ENCODE data around the gene SLC23A3.

The SLC23A3 gene

GRCh38 chr2:219178377-219179175 is 8.7 kb upstream of the SLC23A3 start:
- H3K27me3 ChIP-seq (ENCODE audit: control insufficient read depth, insufficient read depth, low read length): no peaks in the 10 kb centered on the region
- H3K9ac ChIP-seq (ENCODE audit: low read length): peak overlapping the region; percentile 94
- peak overlapping the region; percentile 6 for H3K4me3 ChIP-seq (ENCODE audit: low read length)
- H3K9me3 ChIP-seq (ENCODE audit: control insufficient read depth, low read length): no peaks in the 10 kb centered on the region
- peaks cover 24% of the 10 kb centered on the region for H3K4me1 ChIP-seq (ENCODE audit: control insufficient read depth, insufficient read depth, low read length)
- H3K36me3 ChIP-seq (ENCODE audit: control insufficient read depth, insufficient read depth, low read length): peaks cover 25% of the 10 kb centered on the region

- H3K4me3 ChIP-seq (ENCODE audit: low read length): peak within 1 kb of the TSS; percentile 31
- no peaks in the 10 kb centered on the region for H3K9me3 ChIP-seq (ENCODE audit: control insufficient read depth, low read length)
- H3K9ac ChIP-seq (ENCODE audit: low read length): peak within 1 kb of the TSS; percentile 94
- H3K27me3 ChIP-seq (ENCODE audit: control insufficient read depth, insufficient read depth, low read length): no peaks in the 10 kb centered on the region
- peaks cover 24% of the 10 kb centered on the region for H3K4me1 ChIP-seq (ENCODE audit: control insufficient read depth, insufficient read depth, low read length)
- peaks cover 21% of the 10 kb centered on the region for H3K36me3 ChIP-seq (ENCODE audit: control insufficient read depth, insufficient read depth, low read length)
Observed at GRCh38 chr2:219177552-219178376, 7.9 kb upstream of the SLC23A3 start, which contains the start of gene RETREG2. Gene RETREG2, plus strand, starts transcription at chr2:219178275. Its CDS starts 78 bp downstream, at chr2:219178353.

GRCh38 chr2:219176818-219177551 is 7.2 kb upstream of the SLC23A3 start, which contains the start of gene CNPPD1:
Gene CNPPD1, minus strand, starts transcription at chr2:219176925. Its CDS starts 97 bp downstream, at chr2:219176828.
- no peaks in the 10 kb centered on the region for H3K9me3 ChIP-seq (ENCODE audit: control insufficient read depth, low read length)
- peaks cover 26% of the 10 kb centered on the region for H3K36me3 ChIP-seq (ENCODE audit: control insufficient read depth, insufficient read depth, low read length)
- no peaks in the 10 kb centered on the region for H3K27me3 ChIP-seq (ENCODE audit: control insufficient read depth, insufficient read depth, low read length)
- H3K4me1 ChIP-seq (ENCODE audit: control insufficient read depth, insufficient read depth, low read length): peaks cover 24% of the 10 kb centered on the region
- H3K4me3 ChIP-seq (ENCODE audit: low read length): peak within 1 kb of the TSS; percentile 31
- peak within 1 kb of the TSS; percentile 94 for H3K9ac ChIP-seq (ENCODE audit: low read length)

- Histone ChIP-seq H3K9ac (ENCODE audit: low read length) (peak overlapping the region; percentile 94), H3K9me3 (ENCODE audit: control insufficient read depth, low read length) (no peaks in the 10 kb centered on the region), H3K27me3 (ENCODE audit: control insufficient read depth, insufficient read depth, low read length) (no peaks in the 10 kb centered on the region), H3K36me3 (ENCODE audit: control insufficient read depth, insufficient read depth, low read length) (peaks cover 18% of the 10 kb centered on the region), H3K4me3 (ENCODE audit: low read length) (peak overlapping the region; percentile 31), H3K4me1 (ENCODE audit: control insufficient read depth, insufficient read depth, low read length) (peaks cover 24% of the 10 kb centered on the region)
Observed at GRCh38 chr2:219175928-219176817, 6.3 kb upstream of the SLC23A3 start.

- H3K9ac ChIP-seq (ENCODE audit: low read length): peak overlapping the region; percentile 94
- H3K4me1 ChIP-seq (ENCODE audit: control insufficient read depth, insufficient read depth, low read length): peaks cover 24% of the 10 kb centered on the region
- no peaks in the 10 kb centered on the region for H3K9me3 ChIP-seq (ENCODE audit: control insufficient read depth, low read length)
- peaks cover 18% of the 10 kb centered on the region for H3K36me3 ChIP-seq (ENCODE audit: control insufficient read depth, insufficient read depth, low read length)
- H3K4me3 ChIP-seq (ENCODE audit: low read length): peak overlapping the region; percentile 31
- H3K27me3 ChIP-seq (ENCODE audit: control insufficient read depth, insufficient read depth, low read length): no peaks in the 10 kb centered on the region
Observed at GRCh38 chr2:219175486-219175885, 5.7 kb upstream of the SLC23A3 start.

- Histone ChIP-seq H3K9ac (ENCODE audit: low read length) (no peak overlapping the region), H3K4me1 (ENCODE audit: control insufficient read depth, insufficient read depth, low read length) (peaks cover 29% of the 10 kb centered on the region), H3K36me3 (ENCODE audit: control insufficient read depth, insufficient read depth, low read length) (peaks cover 15% of the 10 kb centered on the region)
Observed at GRCh38 chr2:219174801-219175200, 5.0 kb upstream of the SLC23A3 start.

GRCh38 chr2:219174146-219174545 is 4.3 kb upstream of the SLC23A3 start:
- Histone ChIP-seq H3K9ac (ENCODE audit: low read length) (no peak overlapping the region), H3K4me3 (ENCODE audit: low read length) (no peak overlapping the region), H3K36me3 (ENCODE audit: control insufficient read depth, insufficient read depth, low read length) (peaks cover 14% of the 10 kb centered on the region), H3K27me3 (ENCODE audit: control insufficient read depth, insufficient read depth, low read length) (no peaks in the 10 kb centered on the region), H3K4me1 (ENCODE audit: control insufficient read depth, insufficient read depth, low read length) (peaks cover 23% of the 10 kb centered on the region), H3K9me3 (ENCODE audit: control insufficient read depth, low read length) (no peaks in the 10 kb centered on the region)

More at GRCh38 chr2:219174801-219175200, 5.0 kb upstream of the SLC23A3 start:
- Histone ChIP-seq H3K27me3 (ENCODE audit: control insufficient read depth, insufficient read depth, low read length) (no peaks in the 10 kb centered on the region), H3K9me3 (ENCODE audit: control insufficient read depth, low read length) (no peaks in the 10 kb centered on the region), H3K4me3 (ENCODE audit: low read length) (no peak overlapping the region)

- Histone ChIP-seq H3K4me3 (ENCODE audit: low read length) (no peak overlapping the region), H3K27me3 (ENCODE audit: control insufficient read depth, insufficient read depth, low read length) (no peaks in the 10 kb centered on the region), H3K36me3 (ENCODE audit: control insufficient read depth, insufficient read depth, low read length) (peaks cover 14% of the 10 kb centered on the region), H3K4me1 (ENCODE audit: control insufficient read depth, insufficient read depth, low read length) (peaks cover 18% of the 10 kb centered on the region), H3K9me3 (ENCODE audit: control insufficient read depth, low read length) (no peaks in the 10 kb centered on the region), H3K9ac (ENCODE audit: low read length) (no peak overlapping the region)
Observed at GRCh38 chr2:219173176-219173575, 3.3 kb upstream of the SLC23A3 start.

- Histone ChIP-seq H3K9me3 (ENCODE audit: control insufficient read depth, low read length) (no peaks in the 10 kb centered on the region), H3K4me1 (ENCODE audit: control insufficient read depth, insufficient read depth, low read length) (peaks cover 18% of the 10 kb centered on the region), H3K27me3 (ENCODE audit: control insufficient read depth, insufficient read depth, low read length) (no peaks in the 10 kb centered on the region), H3K36me3 (ENCODE audit: control insufficient read depth, insufficient read depth, low read length) (peaks cover 14% of the 10 kb centered on the region), H3K4me3 (ENCODE audit: low read length) (no peak overlapping the region), H3K9ac (ENCODE audit: low read length) (no peak overlapping the region)
Observed at GRCh38 chr2:219172231-219173154, 2.7 kb upstream of the SLC23A3 start.

GRCh38 chr2:219171231-219171651 is 1.4 kb upstream of the SLC23A3 start:
- no peaks in the 10 kb centered on the region for H3K27me3 ChIP-seq (ENCODE audit: control insufficient read depth, insufficient read depth, low read length)
- peaks cover 13% of the 10 kb centered on the region for H3K4me1 ChIP-seq (ENCODE audit: control insufficient read depth, insufficient read depth, low read length)
- H3K4me3 ChIP-seq (ENCODE audit: low read length): no peak overlapping the region
- H3K9ac ChIP-seq (ENCODE audit: low read length): no peak overlapping the region
- H3K9me3 ChIP-seq (ENCODE audit: control insufficient read depth, low read length): no peaks in the 10 kb centered on the region
- peaks cover 14% of the 10 kb centered on the region for H3K36me3 ChIP-seq (ENCODE audit: control insufficient read depth, insufficient read depth, low read length)

Measured in mucosa of stomach (tissue), 1 donor.